Activated naive CD4-positive, alpha-beta T cell (primary cell): Measurements from ENCODE around the gene CLEC17A.

ENCODE experiments used
- DNase-seq, 4 experiments: peaks; one replicate each; lab custom pipeline; 2025; lab: John Stamatoyannopoulos, UW

CLEC17A gene

GRCh38 chr19:14654786-14655560 is 72.1 kb downstream of the CLEC17A start:
- no peak for DNase-seq

GRCh38 chr19:14655726-14656125 is 72.8 kb downstream of the CLEC17A start:
- DNase-seq, result no peak

GRCh38 chr19:14659874-14660489 is 77.1 kb downstream of the CLEC17A start:
- no peak for DNase-seq

GRCh38 chr19:14661372-14661924 is 78.6 kb downstream of the CLEC17A start:
- no peak for DNase-seq
